Measurements from ENCODE around the gene ATG7. TPM values are rescaled to one million over a fixed set of nuclear protein-coding genes. Genes with fewer than 3 reads are reported as not detected.

ATG7 gene
- total and polyA plus RNA-seq, 3 experiments from 2014 or later: 13.8 to 28.2 (median 28.0) TPM

DNA sequence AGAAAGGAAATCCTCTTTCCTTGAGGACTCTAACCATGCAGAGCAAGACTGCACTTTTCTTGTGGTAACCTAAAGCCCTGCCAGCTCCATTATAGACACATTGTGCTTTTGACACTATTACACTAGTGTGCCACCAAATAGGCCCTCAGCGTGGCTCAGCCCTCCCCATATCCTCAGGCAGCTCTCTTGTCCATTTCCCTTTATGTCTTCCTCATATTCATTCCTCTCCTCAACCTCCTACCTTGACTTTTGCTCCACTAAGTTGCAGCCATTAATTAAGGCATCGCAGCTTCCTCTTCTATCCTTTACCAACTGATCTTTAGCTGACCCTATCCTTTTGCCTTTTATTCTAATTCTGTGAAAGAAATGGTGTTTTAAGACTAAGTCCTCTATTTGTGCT is 3.7 kb downstream of the ATG7 start:
- POLR2A ChIA-PET: no interaction called here
- H3K36me3 ChIP-seq (ENCODE audit: insufficient read depth, low read length): peaks cover 3% of the 10 kb centered on the region
- no peak for DNase-seq
- H3K27me3 Mint-ChIP-seq: no peaks in the 10 kb centered on the region
- H3K4me1 Mint-ChIP-seq: peaks cover 57 to 68% (median 60%) of the 10 kb centered on the region in 3 donors
- H3K27me3 ChIP-seq (ENCODE audit: insufficient read depth, low read length, poor library complexity, severe bottlenecking): no peaks in the 10 kb centered on the region
- no peak overlapping the region for H3K27ac ChIP-seq (ENCODE audit: low read depth, low read length)
- H3K27ac Mint-ChIP-seq: peak overlapping the region in 6 of 8 donors; percentile 24 to 44 (median 33)
- H3K9me3 Mint-ChIP-seq: peaks cover 0 to 5% (median 0%) of the 10 kb centered on the region in 5 donors
- H3K4me1 ChIP-seq (ENCODE audit: insufficient read depth, low read length): peaks cover 23% of the 10 kb centered on the region
- no peaks in the 10 kb centered on the region for H3K9me3 ChIP-seq (ENCODE audit: low read length)
- CTCF ChIA-PET: no interaction called here
- H3K4me3 Mint-ChIP-seq: peak overlapping the region in 1 of 7 donors; percentile 32
- peaks cover 9 to 49% (median 18%) of the 10 kb centered on the region in 3 donors for H3K36me3 Mint-ChIP-seq
- no peak overlapping the region for H3K4me3 ChIP-seq (ENCODE audit: low read length)

DNA sequence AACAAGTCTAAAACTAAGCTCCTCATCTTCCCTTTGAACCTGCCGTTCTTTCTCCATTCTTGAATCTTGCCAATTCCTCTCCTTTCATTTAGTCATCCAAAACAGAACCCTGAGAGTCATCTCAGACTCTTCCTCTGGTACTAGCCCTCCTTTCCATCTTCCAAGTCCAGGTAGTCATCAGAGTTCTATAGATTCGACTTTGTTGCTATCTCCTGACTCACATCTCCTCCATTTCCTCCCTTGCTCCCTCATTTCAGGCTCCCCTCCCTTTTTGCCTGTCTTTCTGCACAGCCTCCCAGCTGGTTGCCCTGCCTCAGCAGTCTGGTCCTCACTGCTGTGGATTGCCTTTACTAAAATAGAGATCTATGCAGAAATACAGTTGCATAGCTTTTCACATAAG is 4.7 kb downstream of the ATG7 start:
- H3K27ac Mint-ChIP-seq: peak overlapping the region in 3 of 8 donors; percentile 11 to 57 (median 32)
- ChIA-PET POLR2A (no interaction called here), CTCF (no interaction called here)
- peaks cover 53 to 64% (median 57%) of the 10 kb centered on the region in 3 donors for H3K4me1 Mint-ChIP-seq
- no peak for DNase-seq
- peaks cover 11 to 54% (median 18%) of the 10 kb centered on the region in 3 donors for H3K36me3 Mint-ChIP-seq
- no peak overlapping the region for H3K4me3 ChIP-seq (ENCODE audit: low read length)
- peaks cover 0 to 5% (median 0%) of the 10 kb centered on the region in 5 donors for H3K9me3 Mint-ChIP-seq
- peaks cover 5% of the 10 kb centered on the region for H3K36me3 ChIP-seq (ENCODE audit: insufficient read depth, low read length)
- H3K27me3 Mint-ChIP-seq: no peaks in the 10 kb centered on the region
- H3K27me3 ChIP-seq (ENCODE audit: insufficient read depth, low read length, poor library complexity, severe bottlenecking): no peaks in the 10 kb centered on the region
- no peaks in the 10 kb centered on the region for H3K9me3 ChIP-seq (ENCODE audit: low read length)
- H3K4me1 ChIP-seq (ENCODE audit: insufficient read depth, low read length): peaks cover 18% of the 10 kb centered on the region
- no peak overlapping the region for H3K27ac ChIP-seq (ENCODE audit: low read depth, low read length)
- peak overlapping the region in 1 of 7 donors; percentile 59 for H3K4me3 Mint-ChIP-seq

DNA sequence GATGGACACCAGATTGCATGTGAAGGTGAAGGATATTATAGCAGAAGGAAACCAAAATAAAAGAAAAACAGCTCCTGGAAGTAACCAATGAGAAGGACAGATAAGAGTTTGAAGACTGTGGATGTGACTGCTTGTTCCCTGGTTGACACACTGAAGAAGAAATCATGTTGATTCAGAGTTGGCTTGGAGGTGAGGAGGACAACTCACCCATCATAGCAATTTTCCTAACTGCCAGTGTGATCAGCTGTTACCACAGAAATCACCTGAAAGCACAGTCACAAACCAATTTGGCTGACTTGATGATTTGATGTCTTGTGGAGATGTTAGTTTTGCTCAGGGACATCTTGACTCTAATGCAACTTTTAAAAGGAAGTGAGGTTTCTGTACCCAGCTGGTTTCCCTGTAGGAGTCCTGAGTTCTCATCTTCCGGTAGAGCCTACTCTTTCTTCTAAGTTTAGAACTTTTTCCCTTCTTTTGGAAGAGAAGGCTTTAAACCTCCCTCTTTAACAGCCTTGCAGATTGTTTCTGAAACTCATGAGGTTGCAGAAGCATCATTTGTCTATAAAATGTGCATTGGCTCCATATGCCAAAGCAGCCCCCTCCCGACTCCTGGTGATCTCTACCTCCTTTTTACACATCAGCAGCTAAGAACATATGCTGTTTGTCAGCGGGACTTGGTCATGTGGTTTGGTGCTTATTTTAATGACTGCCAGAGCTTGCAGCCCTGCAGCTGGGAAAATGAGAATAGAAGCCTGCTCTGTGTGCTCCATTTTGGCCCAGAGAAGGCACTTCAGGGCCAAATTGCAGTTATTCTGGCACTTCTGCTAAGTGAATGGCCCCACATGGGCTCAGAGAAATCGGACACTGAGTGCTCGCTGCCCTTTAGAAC is 10.3 kb downstream of the ATG7 start:
- H3K4me3 Mint-ChIP-seq: no peak overlapping the region
- DNase-seq: no peak
- peaks cover 14 to 35% (median 19%) of the 10 kb centered on the region in 3 donors for H3K4me1 Mint-ChIP-seq
- no peaks in the 10 kb centered on the region for H3K27me3 Mint-ChIP-seq
- ChIA-PET POLR2A (interaction anchor here (1.2 to 2.3 kb wide), 2 partner anchors 9 to 10 kb away, joined by 6 to 10 read pairs; partner anchors contain the start of gene ATG7), CTCF (interaction anchor here (1.1 kb wide), 1 partner anchor 8 kb away, joined by 3 read pairs; no protein-coding TSS in a partner anchor)
- peak overlapping the region in 5 of 8 donors; percentile 29 to 75 (median 52) for H3K27ac Mint-ChIP-seq
- H3K9me3 Mint-ChIP-seq: peaks cover 0 to 2% (median 0%) of the 10 kb centered on the region in 5 donors
- no peak overlapping the region for H3K4me3 ChIP-seq (ENCODE audit: low read length)
- peaks cover under 1% of the 10 kb centered on the region for H3K4me1 ChIP-seq (ENCODE audit: insufficient read depth, low read length)
- H3K36me3 Mint-ChIP-seq: peaks cover 1 to 63% (median 14%) of the 10 kb centered on the region in 3 donors
- peaks cover 9% of the 10 kb centered on the region for H3K36me3 ChIP-seq (ENCODE audit: insufficient read depth, low read length)
- no peaks in the 10 kb centered on the region for H3K9me3 ChIP-seq (ENCODE audit: low read length)
- H3K27ac ChIP-seq (ENCODE audit: low read depth, low read length): no peak overlapping the region
- no peaks in the 10 kb centered on the region for H3K27me3 ChIP-seq (ENCODE audit: insufficient read depth, low read length, poor library complexity, severe bottlenecking)

GRCh38 chr3:11283139-11283475 is 10.9 kb downstream of the ATG7 start:
- ChIA-PET CTCF (no interaction called here), POLR2A (interaction anchor here (2.3 kb wide), 1 partner anchor 11 kb away, joined by 10 read pairs; the partner anchor contains the start of gene ATG7)
- Histone ChIP-seq H3K4me1 (ENCODE audit: insufficient read depth, low read length) (peaks cover 7% of the 10 kb centered on the region), H3K4me3 (ENCODE audit: low read length) (no peak overlapping the region), H3K36me3 (ENCODE audit: insufficient read depth, low read length) (peaks cover 9% of the 10 kb centered on the region), H3K27ac (ENCODE audit: low read depth, low read length) (no peak overlapping the region), H3K9me3 (ENCODE audit: low read length) (no peaks in the 10 kb centered on the region), H3K27me3 (ENCODE audit: insufficient read depth, low read length, poor library complexity, severe bottlenecking) (no peaks in the 10 kb centered on the region)
- Mint-ChIP-seq H3K4me3 (no peak overlapping the region), H3K9me3 (no peaks in the 10 kb centered on the region), H3K36me3 (peaks cover 0 to 60% (median 14%) of the 10 kb centered on the region in 3 donors), H3K27me3 (no peaks in the 10 kb centered on the region), H3K27ac (peak overlapping the region in 3 of 8 donors; percentile 20 to 78 (median 29)), H3K4me1 (peaks cover 20 to 38% (median 20%) of the 10 kb centered on the region in 3 donors)
- DNase-seq: no peak

GRCh38 chr3:11284011-11284410 is 11.8 kb downstream of the ATG7 start:
- H3K9me3 Mint-ChIP-seq: no peaks in the 10 kb centered on the region

DNA sequence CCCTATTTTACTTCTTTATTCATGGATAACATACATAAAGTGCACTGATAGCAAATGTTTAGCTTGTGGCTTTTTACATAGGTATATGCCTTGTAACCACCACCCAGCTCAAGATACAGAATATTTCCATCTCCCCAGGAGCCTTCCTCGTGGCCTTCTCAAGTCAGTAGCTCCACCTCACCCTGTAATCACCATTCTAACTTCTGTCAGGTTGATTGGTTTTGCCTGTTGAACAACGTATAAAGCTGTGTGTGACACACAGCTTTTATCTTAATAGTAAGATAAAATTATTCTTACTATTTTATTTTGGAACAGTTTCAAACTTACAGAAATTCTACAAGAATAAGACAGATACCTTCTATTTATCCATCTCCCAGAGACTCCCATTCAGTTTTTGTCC is 13.3 kb downstream of the ATG7 start:
- ChIA-PET CTCF (interaction anchor here (0.7 kb wide), 1 partner anchor 961 kb away, joined by 4 read pairs; no protein-coding TSS in a partner anchor), POLR2A (no interaction called here)
- no peak overlapping the region for H3K4me3 Mint-ChIP-seq
- H3K36me3 Mint-ChIP-seq: peaks cover 0 to 44% (median 12%) of the 10 kb centered on the region in 3 donors
- H3K27me3 Mint-ChIP-seq: no peaks in the 10 kb centered on the region
- Histone ChIP-seq H3K27me3 (ENCODE audit: insufficient read depth, low read length, poor library complexity, severe bottlenecking) (no peaks in the 10 kb centered on the region), H3K27ac (ENCODE audit: low read depth, low read length) (no peak overlapping the region), H3K4me3 (ENCODE audit: low read length) (no peak overlapping the region), H3K4me1 (ENCODE audit: insufficient read depth, low read length) (peaks cover 28% of the 10 kb centered on the region), H3K36me3 (ENCODE audit: insufficient read depth, low read length) (peaks cover 9% of the 10 kb centered on the region), H3K9me3 (ENCODE audit: low read length) (no peaks in the 10 kb centered on the region)
- no peaks in the 10 kb centered on the region for H3K9me3 Mint-ChIP-seq
- H3K27ac Mint-ChIP-seq: peak overlapping the region in 1 of 8 donors; percentile 47
- H3K4me1 Mint-ChIP-seq: peaks cover 37 to 54% (median 37%) of the 10 kb centered on the region in 3 donors
- DNase-seq: no peak

More at GRCh38 chr3:11284011-11284410, 11.8 kb downstream of the ATG7 start:
- Histone ChIP-seq H3K4me1 (ENCODE audit: insufficient read depth, low read length) (peaks cover 15% of the 10 kb centered on the region), H3K27me3 (ENCODE audit: insufficient read depth, low read length, poor library complexity, severe bottlenecking) (no peaks in the 10 kb centered on the region), H3K27ac (ENCODE audit: low read depth, low read length) (no peak overlapping the region), H3K36me3 (ENCODE audit: insufficient read depth, low read length) (peaks cover 9% of the 10 kb centered on the region), H3K4me3 (ENCODE audit: low read length) (no peak overlapping the region), H3K9me3 (ENCODE audit: low read length) (no peaks in the 10 kb centered on the region)
- no peak overlapping the region for H3K4me3 Mint-ChIP-seq
- ChIA-PET POLR2A (interaction anchor here (0.6 to 2.3 kb wide), 2 partner anchors 12 to 46 kb away, joined by 3 to 10 read pairs; partner anchors contain the start of gene ATG7), CTCF (no interaction called here)
- H3K27me3 Mint-ChIP-seq: no peaks in the 10 kb centered on the region
- no peak for DNase-seq
- H3K27ac Mint-ChIP-seq: peak overlapping the region in 2 of 8 donors; percentile 45 to 52
- peaks cover 25 to 39% (median 25%) of the 10 kb centered on the region in 3 donors for H3K4me1 Mint-ChIP-seq
- peaks cover 0 to 52% (median 12%) of the 10 kb centered on the region in 3 donors for H3K36me3 Mint-ChIP-seq

GRCh38 chr3:11287404-11287803 is 15.2 kb downstream of the ATG7 start:
- H3K4me1 Mint-ChIP-seq: peaks cover 52 to 70% (median 52%) of the 10 kb centered on the region in 3 donors
- H3K4me3 Mint-ChIP-seq: no peak overlapping the region
- no peak overlapping the region for H3K4me3 ChIP-seq (ENCODE audit: low read length)
- H3K27me3 ChIP-seq (ENCODE audit: insufficient read depth, low read length, poor library complexity, severe bottlenecking): no peaks in the 10 kb centered on the region
- H3K36me3 Mint-ChIP-seq: peaks cover 0 to 30% (median 10%) of the 10 kb centered on the region in 3 donors
- ChIA-PET POLR2A (interaction anchor here (0.6 kb wide), 1 partner anchor 38 kb away, joined by 3 read pairs; no protein-coding TSS in a partner anchor), CTCF (interaction anchor here (1.1 kb wide), 1 partner anchor 9 kb away, joined by 4 read pairs; no protein-coding TSS in a partner anchor)
- peak overlapping the region; percentile 65 for H3K27ac ChIP-seq (ENCODE audit: low read depth, low read length)
- H3K27ac Mint-ChIP-seq: peak overlapping the region; percentile 34 to 94 (median 68)
- no peaks in the 10 kb centered on the region for H3K9me3 Mint-ChIP-seq
- peaks cover 45% of the 10 kb centered on the region for H3K4me1 ChIP-seq (ENCODE audit: insufficient read depth, low read length)
- H3K27me3 Mint-ChIP-seq: no peaks in the 10 kb centered on the region
- H3K36me3 ChIP-seq (ENCODE audit: insufficient read depth, low read length): no peaks in the 10 kb centered on the region
- no peak for DNase-seq
- H3K9me3 ChIP-seq (ENCODE audit: low read length): no peaks in the 10 kb centered on the region
